Omental fat pad (tissue), 4 donors: ENCODE measurements around the gene MFN2. TPM values are rescaled to one million over a fixed set of nuclear protein-coding genes. Genes with fewer than 3 reads are reported as not detected.

Source experiments
- ATAC-seq: fragments of 150-250 bp; one replicate; pipeline ENCODE4 v1.9.1; 2016; ENCODE audit warnings: mild to moderate bottlenecking, moderate library complexity; ENCODE audit not compliant: low FRiP score
- DNase-seq: peaks from one replicate; pipeline ENCODE4 v3.0.0-alpha.2; 2019; ENCODE audit warnings: low spot score
- CTCF ChIP-seq, 3 donors: fragments of 450-650 bp; IDR thresholded peaks; one replicate each; pipeline ENCODE4 v1.5.1; 2016 to 2017; ENCODE audit warnings: antibody characterized with exemption in 3 of 3, mild to moderate bottlenecking in 3 of 3, moderate library complexity in 2 of 3
- total RNA-seq, 4 donors: library from RNA; depleted of rRNA; stranded (reverse); fragments of >200 nt; gene quantifications; one replicate each; pipeline ENCODE4 v1.1.0, GENCODE V29; 2016

MFN2 gene
- total RNA-seq, 4 donors from 2014 or later, result 66.4 to 74.8 (median 70.0) TPM

- TF ChIP-seq CTCF (IDR thresholded peaks at IDR 0.05), result no peak
These were observed 4.3 kb downstream of the MFN2 start for GRCh38 chr1:11984576-11984975.

DNA sequence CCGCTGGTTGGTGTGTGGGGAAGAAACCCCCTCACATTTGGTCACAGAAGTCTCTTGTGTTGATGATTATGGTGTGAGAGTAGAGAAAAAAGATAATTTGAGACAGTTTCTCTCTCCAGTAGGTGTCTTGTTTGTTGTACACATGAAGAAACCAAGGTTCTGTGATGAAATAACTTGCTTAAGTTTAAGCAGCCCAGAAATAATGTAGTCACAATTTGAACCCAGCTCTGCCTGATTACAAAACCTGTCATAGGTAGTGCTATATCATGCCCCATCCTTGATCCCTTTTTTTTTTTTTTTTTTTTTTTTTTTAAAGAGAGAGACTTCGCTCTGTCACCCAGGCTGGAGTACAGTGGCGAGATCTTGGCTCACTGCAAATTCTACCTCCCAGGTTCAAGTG, 4.9 kb downstream of the MFN2 start:
- no peak for TF ChIP-seq CTCF (IDR thresholded peaks at IDR 0.05)
- no peak for DNase-seq
- ATAC-seq, result no peak

More at GRCh38 chr1:11984576-11984975, 4.3 kb downstream of the MFN2 start:
- ATAC-seq (no peak), DNase-seq (no peak)

GRCh38 chr1:11985851-11986250, 5.6 kb downstream of the MFN2 start:
- TF ChIP-seq CTCF (IDR thresholded peaks at IDR 0.05), result no peak
- DNase-seq (no peak), ATAC-seq (no peak)

DNA sequence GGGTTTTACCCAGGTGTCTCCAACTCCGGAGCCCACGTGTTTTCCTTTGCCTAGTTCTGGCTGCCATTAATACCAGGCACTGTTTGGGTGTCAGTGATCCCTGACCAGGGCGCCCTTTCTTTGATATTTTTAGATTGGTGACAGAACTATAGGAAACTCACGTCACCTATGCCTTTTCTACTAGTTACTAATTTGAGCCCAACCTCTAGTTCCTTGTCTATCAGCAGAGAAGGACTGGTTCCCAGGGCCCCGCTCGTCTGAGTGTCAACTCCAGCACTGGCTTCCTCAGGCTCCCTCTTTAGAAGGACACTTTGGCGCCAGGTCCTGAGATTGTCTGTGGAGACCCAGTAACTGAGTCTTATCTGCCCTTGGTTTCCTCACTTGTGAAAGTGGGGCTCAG, 9.4 kb downstream of the MFN2 start:
- ATAC-seq (no peak), DNase-seq (no peak)
- no peak for TF ChIP-seq CTCF (IDR thresholded peaks at IDR 0.05)

DNA sequence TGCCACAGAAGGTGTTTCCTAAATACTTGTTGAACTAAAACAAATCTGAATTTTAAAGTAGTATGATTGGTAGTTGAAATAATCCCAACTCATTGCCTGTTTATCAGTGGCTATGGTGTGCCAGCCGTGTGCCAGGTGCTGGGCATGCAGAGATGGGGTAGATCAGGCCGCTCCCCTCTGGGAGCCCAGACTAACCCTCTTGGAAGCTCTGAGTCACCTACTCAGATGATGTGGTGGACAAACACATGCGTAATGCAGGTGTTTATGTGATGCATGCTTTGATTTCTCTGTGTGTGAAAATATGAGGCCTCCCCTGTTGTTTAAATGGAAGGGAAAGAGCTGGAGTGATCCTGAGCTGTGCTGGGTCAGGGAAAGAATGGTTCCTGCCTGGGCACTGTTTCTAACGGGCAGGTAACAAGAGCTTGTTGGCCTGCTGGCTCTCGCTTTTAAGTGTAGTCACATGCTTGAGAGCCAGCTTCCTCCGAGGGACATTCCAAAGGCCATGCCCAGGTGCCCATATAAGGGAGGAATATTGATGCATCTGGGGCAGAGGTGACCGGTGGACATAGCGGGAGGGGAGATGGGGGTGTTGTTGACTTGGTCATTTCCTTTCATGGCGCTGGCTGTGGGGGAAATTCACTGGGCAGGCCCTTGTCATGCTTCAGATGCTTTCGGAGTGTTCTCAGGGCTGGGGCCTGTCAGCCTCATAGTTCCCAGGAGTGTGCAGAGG, 10.2 kb downstream of the MFN2 start:
- ATAC-seq (peak; percentile 27), DNase-seq (no peak)
- TF ChIP-seq CTCF (IDR thresholded peaks at IDR 0.05), result no peak

DNA sequence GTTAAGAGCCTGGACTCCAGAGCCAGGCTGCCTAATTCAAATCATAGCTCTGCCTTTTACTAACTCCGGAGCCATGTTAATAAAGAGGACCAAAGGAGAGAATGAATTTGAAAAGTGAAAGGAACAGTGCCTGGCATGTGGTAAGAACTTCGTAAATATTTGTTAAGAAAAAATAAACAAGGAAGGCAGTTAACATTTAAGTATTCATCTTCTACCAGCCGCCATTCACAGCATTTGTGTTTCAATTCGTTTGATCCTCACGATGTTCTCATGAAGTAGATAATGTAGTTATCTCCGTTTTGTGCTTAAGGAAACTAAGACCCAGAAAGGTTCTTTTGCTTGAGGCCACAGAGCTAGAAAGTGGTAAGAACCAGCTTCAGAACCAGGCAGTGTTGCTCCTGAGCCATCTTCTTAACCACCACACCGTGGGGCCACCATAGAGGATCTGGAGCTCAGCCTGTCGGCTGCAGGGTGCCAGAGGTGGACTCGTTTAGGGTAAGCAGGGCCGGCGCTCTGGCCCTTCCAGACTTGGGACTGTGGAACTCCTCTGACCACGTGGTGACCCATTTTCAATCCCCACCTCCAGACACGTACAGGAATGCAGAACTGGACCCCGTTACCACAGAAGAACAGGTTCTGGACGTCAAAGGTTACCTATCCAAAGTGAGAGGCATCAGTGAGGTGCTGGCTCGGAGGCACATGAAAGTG, 11.9 kb downstream of the MFN2 start:
- ATAC-seq (no peak), DNase-seq (no peak)
- TF ChIP-seq CTCF (IDR thresholded peaks at IDR 0.05), result no peak
